Kidney glomerular epithelial cell (primary cell): ENCODE results near the gene MSX2.

Experiments
- DNase-seq: peaks from one replicate; lab custom pipeline; 2025; lab: John Stamatoyannopoulos, UW

The MSX2 gene

DNA sequence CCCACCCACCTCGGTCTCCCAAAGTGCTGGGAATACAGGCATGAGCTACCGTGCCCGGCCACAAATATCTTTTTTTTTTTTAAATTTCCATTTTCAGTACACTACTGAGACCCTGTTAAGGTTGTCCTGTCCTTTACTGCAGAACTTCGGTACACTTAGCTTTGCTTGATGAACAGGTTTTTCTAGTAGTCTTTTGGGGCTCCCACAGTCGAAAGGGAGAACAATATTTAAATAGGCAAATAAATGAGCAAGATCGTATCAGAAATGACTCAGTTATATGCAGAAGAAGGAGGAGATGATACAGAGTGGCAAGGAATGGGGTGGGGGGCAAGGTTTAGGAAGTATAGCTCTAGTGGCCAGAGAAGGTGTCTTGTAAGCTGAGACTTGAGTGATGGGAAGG lies 52.7 kb downstream of the MSX2 start:
- no peak for DNase-seq

DNA sequence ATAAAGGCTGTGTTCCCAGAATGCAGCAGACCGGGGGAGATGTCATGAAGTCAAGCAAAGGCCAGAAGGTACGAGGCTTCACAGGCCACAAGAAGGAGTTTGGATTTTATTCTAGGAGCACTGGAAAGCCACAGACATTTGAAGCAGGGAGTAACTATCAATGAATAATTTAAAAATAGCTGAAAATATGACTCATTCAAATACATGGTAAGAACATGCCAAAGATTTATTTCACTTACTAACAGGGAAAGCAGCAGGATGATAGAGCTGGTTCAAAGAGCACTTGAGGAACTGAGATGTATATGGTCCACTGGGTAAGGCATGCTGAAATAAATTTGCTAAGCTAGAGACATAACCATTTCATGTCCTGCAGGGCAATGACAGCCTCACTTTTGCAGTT lies 53.2 kb downstream of the MSX2 start:
- no peak for DNase-seq
